Activated CD4-positive, alpha-beta T cell treated with anti-CD3 and anti-CD28 coated beads, Interleukin-2, amount 50 U/mL, for 16 hours (primary cell): ENCODE data around the gene TPRKB.
"Not testable (repeated sequence)": the region's sequence is repeated elsewhere in the genome, so short reads cannot be mapped to it uniquely, and the experiment has no call there.

Experiments
- DNase-seq: peaks from one replicate; pipeline ENCODE4 v3.0.0-alpha.2; 2020

The TPRKB gene

DNA sequence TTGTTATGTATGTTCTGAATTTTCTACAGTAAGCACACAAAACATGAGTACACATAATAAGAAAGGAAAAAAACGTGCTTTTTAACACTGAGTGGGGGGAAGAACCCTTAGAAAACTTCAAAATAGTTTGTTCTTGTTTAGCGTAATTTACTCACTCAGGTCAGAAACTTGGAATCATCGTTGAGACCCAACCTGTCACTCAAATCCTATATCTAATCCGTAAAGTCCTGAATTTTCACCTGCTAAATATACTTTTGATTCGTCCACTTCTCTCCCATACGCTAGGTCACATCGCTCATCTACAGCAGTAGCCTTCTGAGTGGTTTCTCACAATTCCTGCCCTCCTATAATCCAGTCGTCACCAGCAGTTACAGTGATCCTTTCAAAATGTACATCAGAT, 767 bp downstream of the TPRKB start:
- DNase-seq: no peak

DNA sequence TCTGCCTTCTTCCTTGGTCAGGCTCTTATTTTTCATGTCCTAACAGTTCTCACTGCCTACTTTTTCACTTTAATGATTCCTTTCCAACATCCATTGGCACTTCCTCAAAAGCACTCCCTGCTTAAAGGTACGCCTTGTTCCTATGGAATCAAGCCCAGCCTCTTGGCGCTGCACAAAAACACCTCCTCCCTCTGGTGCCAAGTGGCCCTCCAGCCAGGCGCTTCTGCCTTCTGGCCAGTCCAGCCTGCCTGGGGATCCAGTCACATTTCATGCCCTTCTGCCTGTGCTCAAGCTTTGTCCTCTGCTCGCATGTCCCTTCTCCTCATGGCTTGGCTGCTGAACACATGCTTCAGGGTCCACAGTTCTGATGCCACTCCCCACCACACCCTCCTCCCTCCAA, 6.3 kb downstream of the TPRKB start:
- DNase-seq: no peak

DNA sequence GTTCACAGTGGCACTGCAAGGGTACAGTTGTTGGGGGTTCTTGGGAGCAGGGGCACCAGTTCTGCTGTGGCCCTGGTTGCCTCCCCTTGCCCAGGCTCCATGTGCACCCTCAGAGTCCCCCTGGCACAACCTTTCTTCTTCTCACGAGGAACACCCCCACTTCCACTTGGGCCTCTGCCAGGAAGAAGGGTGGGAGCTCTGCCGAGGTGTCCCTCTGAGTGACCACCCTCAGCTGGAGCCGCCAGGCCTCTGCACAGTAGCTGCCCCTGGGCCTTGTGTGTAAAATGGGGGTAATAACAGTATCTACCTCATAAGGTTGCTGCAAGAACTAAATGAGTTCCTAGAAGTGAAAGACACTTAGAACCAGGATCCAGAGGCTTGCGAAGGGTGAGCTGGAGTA, 8.4 kb downstream of the TPRKB start:
- DNase-seq: no peak

DNA sequence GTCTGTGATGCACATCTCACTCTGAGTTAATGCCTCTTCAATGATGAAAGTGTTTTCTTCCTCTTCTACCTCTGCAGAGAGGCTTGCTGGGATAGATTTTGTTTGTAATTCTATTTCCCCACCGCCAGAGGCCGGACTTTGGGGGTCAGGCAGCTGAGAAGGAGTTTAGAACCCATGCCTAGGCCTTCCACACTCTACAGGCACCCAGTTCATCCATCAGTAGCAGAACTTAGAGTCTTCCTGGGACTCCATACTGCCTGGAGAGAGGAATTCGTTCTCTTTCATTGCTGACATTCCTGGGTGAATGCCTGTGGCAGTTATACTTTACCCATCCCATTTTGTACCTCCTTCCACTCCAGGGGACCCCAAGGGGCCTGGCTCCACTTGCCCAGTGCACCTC, 9.1 kb downstream of the TPRKB start:
- DNase-seq: no peak

DNA sequence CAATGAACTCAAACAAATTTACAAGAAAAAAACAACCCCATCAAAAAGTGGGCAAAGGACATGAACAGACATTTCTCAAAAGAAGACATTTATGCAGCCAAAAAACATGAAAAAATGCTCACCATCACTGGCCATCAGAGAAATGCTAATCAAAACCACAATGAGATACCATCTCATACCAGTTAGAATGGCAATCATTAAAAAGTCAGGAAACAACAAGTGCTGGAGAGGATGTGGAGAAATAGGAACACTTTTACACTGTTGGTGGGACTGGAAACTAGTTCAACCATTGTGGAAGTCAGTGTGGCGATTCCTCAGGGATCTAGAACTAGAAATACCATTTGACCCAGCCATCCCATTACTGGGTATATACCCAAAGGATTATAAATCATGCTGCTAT, 10.5 kb downstream of the TPRKB start:
- DNase-seq: not testable (repeated sequence)

DNA sequence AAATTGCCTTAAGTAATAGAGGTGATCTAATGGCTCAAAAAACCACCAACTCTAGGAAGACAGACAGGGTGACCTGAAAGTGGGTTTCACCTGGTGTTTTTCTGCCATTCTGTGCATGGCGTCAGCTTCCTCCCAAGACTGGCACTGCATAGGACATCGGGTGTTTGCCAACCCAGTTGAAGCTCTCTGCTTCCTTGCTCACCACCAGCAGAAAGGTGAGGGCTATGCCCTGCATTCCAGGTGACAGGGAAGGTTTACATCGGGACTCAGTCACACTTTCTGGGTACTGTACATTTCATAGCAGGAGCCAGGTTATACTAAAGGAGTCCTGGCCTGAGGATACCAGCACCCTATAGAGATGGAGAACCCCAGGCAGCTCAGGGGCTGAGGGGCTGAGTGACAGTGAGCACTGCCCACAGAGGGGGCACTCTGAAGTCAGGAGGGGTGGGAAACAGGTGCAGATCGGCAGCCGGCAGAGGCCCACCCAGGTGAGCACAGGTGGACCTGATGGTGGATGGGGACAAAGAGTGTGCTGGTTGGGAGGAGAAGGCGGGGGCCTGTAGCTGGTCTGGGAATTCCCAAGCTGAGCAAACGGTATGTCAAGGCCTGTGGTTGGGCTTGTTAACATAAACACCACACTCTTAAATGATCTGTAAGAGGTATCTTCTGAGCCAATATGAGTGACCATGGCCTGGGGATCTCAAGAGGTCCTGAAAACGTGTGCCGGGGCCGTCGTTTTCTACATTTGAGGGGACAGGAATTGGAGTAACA, 18.1 kb downstream of the TPRKB start:
- DNase-seq: no peak

DNA sequence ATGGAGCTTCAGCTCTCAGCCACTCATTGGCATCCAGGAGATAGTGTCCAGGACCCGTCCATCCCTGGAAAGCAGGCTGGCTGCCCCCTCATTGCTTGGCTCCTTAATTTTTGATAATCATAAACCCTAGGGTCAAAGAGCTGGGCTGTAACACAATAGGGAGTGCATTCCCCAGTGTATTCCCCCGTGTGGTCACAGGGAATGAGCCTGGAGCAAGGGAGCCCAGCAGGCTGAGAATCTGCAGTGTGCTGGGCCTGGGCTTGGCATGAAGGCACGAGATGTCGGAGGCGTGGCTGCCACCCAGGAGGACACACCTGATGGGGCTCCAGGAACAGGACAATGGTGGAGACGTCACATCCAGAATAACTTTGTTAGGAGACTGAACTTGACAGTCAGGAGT, 18.7 kb downstream of the TPRKB start:
- DNase-seq: no peak

DNA sequence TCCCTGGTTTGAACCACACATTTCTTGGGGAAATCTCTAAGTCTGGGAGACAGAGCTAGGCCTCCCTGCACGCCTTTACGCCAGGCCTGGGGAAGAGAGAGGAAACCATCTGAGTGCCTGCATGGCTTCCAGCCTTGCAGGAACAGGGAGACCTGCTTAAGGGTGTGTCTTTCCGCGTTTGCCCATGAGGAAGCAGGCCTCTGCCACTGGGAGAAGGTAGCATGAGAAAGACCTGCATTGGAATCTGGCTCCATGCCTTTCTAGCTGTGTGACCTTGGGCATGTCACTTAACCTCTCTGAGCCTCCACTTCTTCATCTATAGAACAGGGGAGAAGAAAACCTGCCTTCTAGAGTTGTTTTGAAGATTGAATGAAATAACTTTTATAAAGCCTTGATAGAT, 19.4 kb downstream of the TPRKB start:
- DNase-seq: not testable (repeated sequence)

DNA sequence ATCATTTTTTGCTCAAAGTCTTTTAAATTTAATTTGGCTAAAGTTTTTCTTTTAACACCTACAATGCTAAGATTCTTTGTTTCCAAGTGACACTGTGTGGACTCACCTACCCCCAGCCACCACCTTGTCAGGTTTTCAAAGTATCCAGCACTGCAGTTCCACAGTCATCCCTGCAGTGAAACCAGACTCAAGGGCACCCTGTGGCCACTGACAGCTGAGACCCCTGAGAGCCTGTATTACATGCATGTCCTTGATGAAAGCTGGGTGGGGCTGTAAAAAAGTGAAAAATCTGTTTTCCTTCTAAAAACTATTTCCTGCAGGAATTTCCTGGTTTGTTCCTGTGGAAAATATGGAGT, 19.9 kb downstream of the TPRKB start:
- no peak for DNase-seq

DNA sequence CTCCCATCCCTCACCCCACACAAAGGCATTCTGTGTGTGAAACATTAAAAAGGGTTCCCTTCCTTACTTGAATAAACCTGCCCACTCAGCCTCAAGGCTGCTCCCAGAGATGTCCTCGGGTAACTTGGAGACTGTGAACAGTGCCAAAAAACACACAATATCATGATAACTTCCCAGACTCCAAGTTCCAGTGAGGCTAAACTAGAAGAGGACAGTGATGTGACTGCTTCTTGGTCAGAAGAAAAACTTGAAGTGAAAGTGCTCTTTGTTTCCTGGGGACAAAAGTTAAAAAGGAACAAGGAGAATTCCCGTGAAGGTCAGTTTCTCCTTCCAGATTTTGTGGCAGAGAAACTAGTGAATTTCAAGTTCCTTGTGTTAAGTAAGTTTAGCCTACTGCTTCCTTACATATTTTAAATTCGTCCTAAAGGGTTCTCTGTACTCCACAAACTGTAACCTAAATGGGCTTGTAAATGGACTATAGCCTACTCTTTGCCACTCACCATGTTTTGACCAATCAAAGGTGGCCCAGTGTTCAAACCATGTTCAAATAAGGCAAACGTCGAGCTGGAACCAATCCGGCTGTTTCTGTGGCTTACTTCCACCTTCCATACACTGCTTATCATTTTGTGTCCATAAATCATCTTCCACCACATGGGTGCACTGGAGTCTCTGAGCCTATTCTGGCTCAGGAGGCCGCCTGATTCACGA, 20.4 kb downstream of the TPRKB start:
- no peak for DNase-seq

DNA sequence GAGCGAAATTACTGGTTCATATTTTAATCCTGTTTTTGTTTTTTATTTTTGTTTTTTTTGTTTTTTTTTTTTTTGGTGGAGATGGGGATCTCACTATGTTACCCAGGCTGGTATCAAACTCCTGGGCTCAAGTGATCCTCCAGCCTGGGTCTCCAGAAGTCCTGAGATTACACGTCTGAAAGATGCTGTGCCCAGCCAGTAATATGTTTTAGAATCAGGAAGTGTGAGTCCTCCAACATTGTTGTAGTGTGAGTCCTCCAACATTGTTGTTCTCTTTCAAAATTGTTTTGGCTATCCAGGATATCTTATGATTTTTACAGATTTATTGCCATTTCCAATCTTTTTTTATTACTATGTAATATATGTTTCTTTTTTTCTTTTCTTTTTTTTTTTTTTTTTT, 23.1 kb downstream of the TPRKB start:
- no peak for DNase-seq

DNA sequence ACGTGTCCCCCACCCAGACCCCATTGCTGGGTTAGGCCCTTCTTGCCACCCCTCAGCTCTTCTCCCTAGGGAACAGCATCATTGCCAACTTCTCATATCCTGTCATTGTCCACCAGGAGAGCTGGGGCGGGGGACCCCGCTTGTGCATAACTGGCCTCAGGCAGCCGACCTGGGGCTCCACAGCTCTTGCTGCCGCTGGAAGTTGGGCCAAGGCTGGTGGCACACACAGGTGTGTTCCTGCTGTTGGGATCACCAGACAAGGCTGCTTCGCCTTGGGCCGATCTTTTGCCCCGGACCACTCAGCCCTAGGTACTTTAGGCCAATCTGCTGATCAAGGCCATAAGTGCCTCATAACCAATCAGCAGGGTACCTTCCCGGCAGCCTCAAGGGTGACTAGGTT, 28.6 kb downstream of the TPRKB start:
- DNase-seq: no peak

DNA sequence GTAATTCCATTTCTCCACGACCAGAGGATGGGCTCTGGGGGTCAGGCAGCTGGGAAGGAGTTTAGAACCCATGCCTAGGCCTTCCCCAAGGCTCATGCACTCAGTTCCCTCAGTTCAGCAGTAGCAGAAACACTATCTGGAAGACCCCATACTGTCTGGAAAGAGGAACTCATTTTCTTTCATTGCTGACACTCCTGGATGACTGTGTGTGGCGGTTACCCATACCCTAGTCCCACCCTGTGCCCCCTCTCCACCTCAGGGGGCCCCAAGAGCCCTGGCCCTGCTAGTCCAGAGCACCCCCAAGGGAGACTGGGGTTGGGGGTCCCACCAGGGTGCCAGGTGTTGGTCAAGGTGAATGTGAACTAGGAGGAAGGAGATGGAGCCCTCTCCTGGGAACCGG, 29.5 kb downstream of the TPRKB start:
- no peak for DNase-seq

DNA sequence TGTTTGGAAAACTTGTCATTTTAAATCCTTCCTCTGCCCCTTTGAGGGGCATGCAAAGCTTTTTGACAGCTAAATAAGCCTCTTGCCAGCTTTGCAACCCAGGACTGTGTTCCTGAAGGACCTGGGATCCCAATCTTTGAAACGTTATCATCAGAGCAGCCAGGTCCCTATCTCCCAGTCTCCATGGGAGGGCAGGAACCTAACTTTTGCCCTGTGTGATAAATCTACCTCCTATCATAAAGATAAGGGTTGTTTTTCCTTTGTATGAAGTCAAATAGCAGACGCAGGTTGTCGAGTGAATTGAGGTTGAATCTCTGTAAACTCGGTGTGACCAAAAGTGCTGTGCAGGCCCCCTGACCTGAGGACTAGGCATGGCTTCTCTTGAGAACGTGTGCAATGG, 30.1 kb downstream of the TPRKB start:
- no peak for DNase-seq

DNA sequence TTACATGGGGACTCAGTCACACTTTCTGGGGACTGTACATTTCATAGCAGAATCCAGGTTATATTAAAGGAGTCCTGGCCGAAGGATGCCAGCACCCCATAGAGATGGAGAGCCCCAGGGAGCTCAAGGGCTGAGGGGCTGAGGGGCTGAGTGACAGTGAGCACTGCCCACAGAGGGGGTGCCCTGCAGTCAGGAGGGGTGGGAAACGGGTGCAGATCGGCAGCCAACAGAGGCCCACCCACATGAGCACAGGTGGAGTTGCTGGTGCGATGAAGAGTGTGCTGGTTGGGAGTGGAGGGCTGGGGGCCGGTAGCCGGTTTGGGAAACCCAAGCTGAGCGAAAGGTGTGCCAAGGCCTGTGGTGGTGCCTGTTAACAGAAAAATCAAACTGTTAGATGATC, 32.1 kb downstream of the TPRKB start:
- no peak for DNase-seq

DNA sequence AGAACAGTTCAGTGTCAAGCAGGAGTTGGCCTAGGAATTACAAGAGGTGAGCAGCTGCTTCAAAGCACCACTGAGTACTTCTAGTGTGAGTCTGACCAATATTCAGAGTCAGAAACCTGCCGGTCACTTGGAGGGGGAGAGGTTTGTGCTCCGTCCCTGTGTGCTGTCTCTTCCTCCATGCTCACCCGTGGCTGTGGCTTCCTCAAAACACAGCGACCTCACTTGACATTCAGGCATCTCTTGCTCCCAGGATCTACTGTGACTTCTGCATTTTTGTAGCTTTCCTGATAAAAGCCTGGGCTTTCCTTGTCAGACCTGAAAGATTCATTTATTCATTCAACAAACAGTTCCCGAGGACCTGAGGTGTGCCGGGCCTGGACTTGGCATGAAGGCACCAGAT, 32.9 kb downstream of the TPRKB start:
- no peak for DNase-seq

DNA sequence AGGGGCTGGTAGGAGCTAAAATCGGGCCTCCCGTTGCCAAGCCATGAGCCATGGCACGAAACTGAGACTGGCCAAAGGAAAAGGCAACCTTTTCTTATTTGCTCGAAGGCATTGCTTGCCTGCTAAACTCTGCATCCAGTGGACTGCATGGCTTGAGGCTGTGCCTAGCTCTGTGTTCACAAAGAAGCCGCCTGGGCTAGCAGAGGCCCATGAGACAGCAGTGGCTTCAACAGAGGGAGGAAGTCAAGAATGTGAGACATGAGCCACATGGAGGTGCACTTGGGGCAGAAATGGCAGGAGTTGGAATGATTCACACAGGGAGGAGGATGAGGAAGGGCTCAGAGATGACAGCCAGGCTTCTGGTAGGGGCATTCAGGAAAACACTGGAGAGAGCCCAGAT, 33.5 kb downstream of the TPRKB start:
- DNase-seq: no peak

DNA sequence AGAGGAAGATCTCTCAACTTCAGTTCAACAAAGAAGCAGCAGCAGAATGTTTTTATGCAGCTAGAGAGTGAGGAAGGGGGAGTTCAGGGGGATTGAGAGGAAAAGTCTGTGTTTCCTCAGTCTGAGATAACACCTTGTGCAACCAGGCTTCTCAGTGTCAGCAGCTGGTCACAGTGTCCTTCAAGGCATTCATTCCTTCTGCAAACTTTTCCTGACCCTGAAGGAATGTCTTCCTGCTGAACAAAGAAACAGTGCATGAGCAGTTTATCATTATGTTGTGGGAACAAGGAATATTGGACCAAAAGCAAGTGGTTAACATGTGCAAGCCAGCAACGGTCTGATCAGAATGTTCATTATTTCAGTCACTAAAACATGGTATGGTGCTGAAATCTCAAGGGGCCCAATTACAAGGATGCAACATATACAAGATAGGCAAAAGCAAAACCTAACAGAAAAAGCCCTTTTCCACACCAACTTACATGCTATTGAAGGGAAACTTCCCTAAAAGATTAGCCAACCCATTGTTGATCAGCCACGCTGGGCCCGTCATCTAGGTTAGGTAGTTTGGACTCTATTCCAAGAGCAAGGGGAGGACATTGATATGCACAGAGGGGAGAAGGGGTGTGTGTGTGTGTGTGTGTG, 34.2 kb downstream of the TPRKB start:
- not testable (repeated sequence) for DNase-seq

DNA sequence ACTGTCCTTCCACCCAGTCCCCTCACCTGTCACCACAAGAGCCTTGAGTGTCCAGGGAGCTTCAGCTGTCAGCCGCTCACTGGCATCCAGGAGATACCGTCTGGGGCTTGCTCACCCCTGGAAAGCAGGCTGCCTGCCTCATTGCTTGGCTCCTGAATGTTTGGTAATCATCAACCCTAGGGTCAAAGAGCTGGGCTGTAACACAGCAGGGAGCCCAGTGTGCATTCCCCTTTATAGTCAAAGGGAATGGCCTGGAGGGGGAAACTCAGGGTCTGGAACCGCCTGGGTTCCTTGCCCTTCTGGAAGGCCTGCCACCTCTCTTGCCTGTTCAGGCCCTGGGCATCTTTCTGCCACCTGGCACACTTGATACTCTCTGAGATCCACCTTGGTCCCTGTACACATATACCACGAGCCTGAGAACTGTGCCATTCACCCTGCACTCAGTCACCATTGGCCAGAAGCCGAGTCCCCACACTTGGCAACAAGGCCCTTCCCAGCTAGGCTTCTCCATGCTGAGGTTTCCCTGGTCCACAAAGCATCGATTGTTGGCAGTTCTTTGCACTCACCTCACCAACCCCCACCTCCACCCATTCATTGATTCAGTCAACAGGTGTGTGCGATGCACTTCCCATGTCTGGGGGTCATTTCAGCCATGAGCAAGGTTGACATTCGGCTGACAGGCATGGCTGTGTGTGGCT, 35.0 kb downstream of the TPRKB start:
- no peak for DNase-seq

DNA sequence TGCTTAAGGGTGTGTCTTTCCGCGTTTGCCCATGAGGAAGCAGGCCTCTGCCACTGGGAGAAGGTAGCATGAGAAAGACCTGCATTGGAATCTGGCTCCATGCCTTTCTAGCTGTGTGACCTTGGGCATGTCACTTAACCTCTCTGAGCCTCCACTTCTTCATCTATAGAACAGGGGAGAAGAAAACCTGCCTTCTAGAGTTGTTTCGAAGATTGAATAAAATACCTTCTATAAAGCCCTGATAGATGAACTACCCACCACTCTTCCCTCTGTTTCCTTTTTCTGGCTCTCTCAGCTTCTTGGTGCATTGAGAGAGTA, 35.7 kb downstream of the TPRKB start:
- DNase-seq: not testable (repeated sequence)

DNA sequence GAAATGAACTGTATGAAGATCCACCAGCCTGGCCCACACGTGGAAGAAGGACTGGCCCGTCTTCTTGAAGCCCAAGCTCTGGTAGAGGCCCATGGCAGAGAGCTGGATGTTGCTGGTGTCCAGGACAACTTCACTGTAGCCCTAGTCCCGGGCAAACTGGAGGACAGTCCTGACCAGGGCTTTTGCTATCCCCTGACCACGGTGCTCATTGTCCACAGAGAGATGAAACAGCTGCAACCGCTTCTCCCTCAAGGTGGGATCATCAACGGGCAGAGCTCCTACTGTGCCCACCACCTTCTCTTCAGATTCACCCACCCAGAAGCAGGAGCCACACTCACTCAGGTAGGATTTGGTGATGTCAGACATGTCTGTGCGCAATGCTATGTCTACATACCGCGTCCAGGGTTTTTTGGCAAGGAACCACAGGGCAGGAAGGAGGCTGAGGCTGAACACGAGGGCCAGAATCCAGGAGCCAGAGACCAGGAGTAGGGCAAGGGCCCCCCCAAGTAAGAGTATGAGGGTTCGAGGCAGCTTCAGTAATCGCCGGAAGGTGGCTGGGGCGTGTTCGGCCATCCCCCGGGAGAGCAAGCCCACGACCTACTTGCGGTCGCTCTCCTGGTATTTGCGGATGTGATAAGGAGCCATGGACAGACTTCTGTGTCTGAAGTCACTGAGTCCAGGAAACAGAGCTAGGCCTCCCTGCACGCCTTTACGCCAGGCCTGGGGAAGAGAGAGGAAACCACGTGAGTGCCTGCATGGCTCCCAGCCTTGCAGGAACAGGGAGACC, 36.3 kb downstream of the TPRKB start:
- DNase-seq: no peak

DNA sequence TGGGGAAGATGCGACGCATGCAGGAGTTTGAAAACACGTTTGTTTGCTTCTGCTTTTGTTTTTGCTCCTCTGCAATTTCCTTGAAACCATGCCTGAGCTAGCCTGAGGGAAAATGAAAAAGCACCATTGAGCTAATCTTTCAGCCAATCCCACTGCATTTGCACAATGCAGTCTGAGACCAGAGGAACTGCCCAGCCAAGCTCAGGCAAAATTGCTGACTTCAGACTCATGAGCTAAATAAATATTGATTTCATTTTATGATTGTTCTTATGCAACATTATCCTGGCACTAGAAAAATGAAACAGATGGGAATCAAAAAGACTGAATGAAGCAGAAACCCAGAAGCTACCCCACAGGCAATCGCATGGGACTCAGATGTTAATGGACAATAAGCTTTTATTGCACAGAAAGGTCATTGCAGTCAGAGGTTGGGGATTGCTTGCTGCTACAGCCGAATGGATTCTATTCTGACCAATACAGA, 37.0 kb downstream of the TPRKB start:
- DNase-seq: no peak

DNA sequence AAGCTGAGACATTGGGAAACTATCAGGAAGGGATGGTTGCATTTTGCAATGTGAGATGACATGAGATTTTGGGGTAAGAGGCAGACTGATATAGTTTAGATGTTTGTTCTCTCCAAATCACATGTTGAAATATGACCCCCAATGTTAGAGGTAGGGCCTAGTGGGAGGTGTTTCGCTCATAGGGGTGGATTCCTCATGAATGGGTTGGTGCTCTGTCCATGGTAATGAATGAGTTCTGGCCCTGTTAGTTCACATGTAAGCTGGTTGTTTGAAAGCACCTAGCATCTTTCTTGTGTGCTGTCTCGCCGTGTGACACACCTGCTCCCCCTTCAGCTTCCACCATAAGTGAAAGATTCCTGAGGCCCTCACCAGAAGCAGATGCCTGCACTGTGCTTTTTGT, 37.7 kb downstream of the TPRKB start:
- no peak for DNase-seq
